Measurements from ENCODE around the gene EEF1G.
"Not testable (repeated sequence)": the region's sequence is repeated elsewhere in the genome, so short reads cannot be mapped to it uniquely, and the experiment has no call there.

EEF1G gene

DNA sequence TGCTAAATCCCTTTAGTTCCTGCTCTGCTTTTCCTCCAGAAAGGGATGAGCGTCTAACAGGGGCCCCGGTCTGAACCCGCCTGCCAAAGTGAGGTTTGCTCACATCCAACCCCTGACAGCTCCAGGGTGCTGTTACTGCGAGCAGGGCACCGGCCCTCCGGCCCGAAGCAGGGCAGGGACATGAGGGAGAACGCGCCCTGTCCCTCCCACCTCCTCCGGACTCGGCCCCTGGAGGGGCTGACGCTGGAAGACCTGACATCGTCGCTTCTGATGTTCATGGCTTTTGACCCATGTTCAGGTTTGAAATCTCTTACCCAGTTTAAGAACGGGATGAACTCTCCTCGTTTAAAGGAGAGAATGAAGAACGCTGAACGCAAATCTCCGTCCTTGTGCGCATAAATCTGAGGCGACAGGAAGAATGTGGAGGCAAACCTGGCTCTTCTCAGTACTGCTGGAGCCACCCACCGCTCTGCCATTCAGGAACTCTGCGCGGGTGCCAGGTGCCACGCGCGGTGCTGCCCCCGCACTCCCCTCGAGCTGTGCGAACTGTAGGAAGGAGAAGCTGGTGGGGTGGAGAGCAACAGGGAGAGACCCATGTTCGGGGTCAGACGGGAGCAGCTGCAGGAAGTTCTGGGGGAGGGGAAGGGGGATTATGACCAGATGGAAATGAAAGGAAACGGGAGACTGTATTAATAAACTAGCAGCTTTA is 826 bp upstream of the EEF1G start:
- Histone ChIP-seq H3K4me3 (ENCODE audit: insufficient read depth, low read length, poor library complexity, severe bottlenecking) (peak overlapping the region; percentile 65), H3K27ac (ENCODE audit: low read depth, low read length) (peak overlapping the region; percentile 48), H3K36me3 (ENCODE audit: low read length) (peaks cover 19% of the 10 kb centered on the region), H3K9me2 (replicated peaks; ENCODE audit: insufficient read depth, low read length) (no peaks in the 10 kb centered on the region), H3K4me2 (ENCODE audit: low read depth, low read length, poor library complexity, severe bottlenecking) (peak overlapping the region; percentile 82), H3K9ac (ENCODE audit: low read length) (peak overlapping the region; percentile 91), H3K27me3 (ENCODE audit: low read length) (no peaks in the 10 kb centered on the region), H4K20me1 (ENCODE audit: low read depth, low read length) (no peaks in the 10 kb centered on the region), H3K79me2 (ENCODE audit: insufficient read depth, low read length) (peaks cover 50% of the 10 kb centered on the region), H3K9me3 (ENCODE audit: insufficient read depth, low read length) (no peaks in the 10 kb centered on the region), H2AFZ (ENCODE audit: low read depth, low read length, severe bottlenecking) (peak overlapping the region; percentile 27), H3F3A (ENCODE audit: insufficient read depth) (peaks cover 4% of the 10 kb centered on the region; the same call in 1 of the 2 replicates)
- no peak for TF ChIP-seq CTCF (IDR thresholded peaks at IDR 0.05; ENCODE audit: insufficient read depth, low read length, poor library complexity, severe bottlenecking)
- no peak for TF ChIP-seq EZH2phosphoT487 (conservative IDR thresholded peaks at IDR 0.05; ENCODE audit: low read length)

DNA sequence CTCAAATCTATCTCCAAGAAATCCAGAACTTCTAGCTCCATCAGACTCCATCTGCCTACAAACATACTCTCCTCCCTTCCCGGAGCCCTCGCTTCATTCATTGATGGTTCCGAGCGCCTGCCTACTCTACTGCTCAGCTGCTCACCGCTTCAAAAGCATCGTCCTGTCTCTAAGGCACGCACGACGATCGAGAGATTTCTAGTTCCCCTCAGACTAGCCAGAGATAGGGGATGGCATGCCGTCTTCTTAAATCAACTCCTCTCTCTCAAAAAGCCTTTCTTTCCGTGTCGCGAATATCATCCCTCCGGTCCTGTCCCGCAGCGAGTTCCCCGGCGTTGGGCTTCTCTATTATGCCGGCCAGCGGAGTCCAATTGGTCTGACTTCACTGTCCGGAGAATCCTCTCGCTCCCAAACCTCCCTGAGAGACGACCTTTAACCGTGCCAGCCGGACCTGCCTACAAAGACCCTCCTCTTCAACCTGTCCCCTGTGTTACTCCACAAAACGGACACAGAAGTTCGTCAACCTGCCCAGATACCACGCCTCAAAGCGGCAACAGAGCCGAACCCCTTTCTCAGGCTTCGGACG is 592 bp downstream of the EEF1G start:
- Histone ChIP-seq H3K9me3 (ENCODE audit: insufficient read depth, low read length) (no peaks in the 10 kb centered on the region), H3K27me3 (ENCODE audit: low read length) (no peaks in the 10 kb centered on the region), H3K9me2 (replicated peaks; ENCODE audit: insufficient read depth, low read length) (no peaks in the 10 kb centered on the region), H3F3A (ENCODE audit: insufficient read depth) (no peaks in the 10 kb centered on the region), H4K20me1 (ENCODE audit: low read depth, low read length) (no peaks in the 10 kb centered on the region), H3K36me3 (ENCODE audit: low read length) (peaks cover 19% of the 10 kb centered on the region), H2AFZ (ENCODE audit: low read depth, low read length, severe bottlenecking) (peak overlapping the region; percentile 63), H3K4me3 (ENCODE audit: insufficient read depth, low read length, poor library complexity, severe bottlenecking) (peak overlapping the region; percentile 97), H3K27ac (ENCODE audit: low read depth, low read length) (peak overlapping the region; percentile 78), H3K79me2 (ENCODE audit: insufficient read depth, low read length) (peaks cover 57% of the 10 kb centered on the region), H3K4me2 (ENCODE audit: low read depth, low read length, poor library complexity, severe bottlenecking) (peak overlapping the region; percentile 84), H3K9ac (ENCODE audit: low read length) (peak overlapping the region; percentile 97)
- no peak for TF ChIP-seq CTCF (IDR thresholded peaks at IDR 0.05; ENCODE audit: insufficient read depth, low read length, poor library complexity, severe bottlenecking)
- no peak for TF ChIP-seq EZH2phosphoT487 (conservative IDR thresholded peaks at IDR 0.05; ENCODE audit: low read length)

DNA sequence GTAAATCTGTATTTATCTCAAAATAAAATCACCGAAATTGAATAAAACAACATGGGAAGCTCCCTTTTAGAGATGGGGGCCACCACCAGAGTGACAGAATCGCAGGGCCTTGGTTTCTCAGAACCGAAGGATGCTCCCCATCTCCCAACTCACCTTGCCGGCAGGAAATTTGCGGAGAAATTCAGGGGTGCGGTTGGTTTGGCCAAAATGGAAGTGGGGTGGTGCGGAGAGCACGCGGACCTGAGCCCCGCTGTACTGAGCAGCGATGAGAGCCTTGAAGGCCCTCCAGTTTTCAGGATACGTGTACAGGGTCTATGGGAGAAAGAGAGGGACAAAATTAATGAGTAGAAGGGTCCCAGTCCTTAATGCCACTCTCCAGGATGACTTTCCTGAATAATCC is 1.3 kb downstream of the EEF1G start:
- Histone ChIP-seq H3F3A (ENCODE audit: insufficient read depth) (no peaks in the 10 kb centered on the region), H4K20me1 (ENCODE audit: low read depth, low read length) (no peaks in the 10 kb centered on the region), H3K4me3 (ENCODE audit: insufficient read depth, low read length, poor library complexity, severe bottlenecking) (peak overlapping the region; percentile 97), H3K36me3 (ENCODE audit: low read length) (peaks cover 19% of the 10 kb centered on the region), H3K9me2 (replicated peaks; ENCODE audit: insufficient read depth, low read length) (no peaks in the 10 kb centered on the region), H3K27me3 (ENCODE audit: low read length) (no peaks in the 10 kb centered on the region), H3K9ac (ENCODE audit: low read length) (peak overlapping the region; percentile 97), H3K27ac (ENCODE audit: low read depth, low read length) (peak overlapping the region; percentile 78; the same call in 1 of the 2 replicates), H2AFZ (ENCODE audit: low read depth, low read length, severe bottlenecking) (no peak overlapping the region), H3K4me2 (ENCODE audit: low read depth, low read length, poor library complexity, severe bottlenecking) (peak overlapping the region; percentile 84), H3K79me2 (ENCODE audit: insufficient read depth, low read length) (peaks cover 60% of the 10 kb centered on the region), H3K9me3 (ENCODE audit: insufficient read depth, low read length) (no peaks in the 10 kb centered on the region)
- TF ChIP-seq CTCF (IDR thresholded peaks at IDR 0.05; ENCODE audit: insufficient read depth, low read length, poor library complexity, severe bottlenecking) (no peak), EZH2phosphoT487 (conservative IDR thresholded peaks at IDR 0.05; ENCODE audit: low read length) (no peak)

DNA sequence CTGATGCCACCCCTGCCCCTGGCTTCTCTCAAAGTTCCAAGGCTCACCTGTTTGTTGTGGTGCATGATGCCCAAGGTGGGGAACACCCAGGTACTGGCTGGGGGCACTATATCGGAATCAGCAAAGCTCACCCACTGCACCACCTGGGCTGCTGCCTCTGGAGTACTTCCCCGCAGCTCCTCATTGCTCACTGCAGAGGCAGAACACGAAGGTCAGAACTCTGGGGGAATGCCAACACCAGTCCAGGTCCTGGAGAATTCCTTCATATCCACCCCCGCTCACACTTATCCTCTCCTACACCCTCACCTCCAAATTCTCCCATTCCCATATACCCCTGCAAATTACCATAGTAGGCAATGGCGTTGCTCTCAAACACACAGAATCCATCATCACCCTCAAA is 2.2 kb downstream of the EEF1G start:
- Histone ChIP-seq H3K79me2 (ENCODE audit: insufficient read depth, low read length) (peaks cover 65% of the 10 kb centered on the region), H3K4me2 (ENCODE audit: low read depth, low read length, poor library complexity, severe bottlenecking) (peak overlapping the region; percentile 84), H3K36me3 (ENCODE audit: low read length) (peaks cover 19% of the 10 kb centered on the region)
- H2AFZ ChIP-seq (ENCODE audit: low read depth, low read length, severe bottlenecking); H3K27me3 ChIP-seq (ENCODE audit: low read length); H4K20me1 ChIP-seq (ENCODE audit: low read depth, low read length); H3K27ac ChIP-seq (ENCODE audit: low read depth, low read length); H3K9ac ChIP-seq (ENCODE audit: low read length); H3K9me3 ChIP-seq (ENCODE audit: insufficient read depth, low read length); H3K9me2 ChIP-seq (replicated peaks; ENCODE audit: insufficient read depth, low read length); H3K4me3 ChIP-seq (ENCODE audit: insufficient read depth, low read length, poor library complexity, severe bottlenecking); H3F3A ChIP-seq (ENCODE audit: insufficient read depth): not testable (repeated sequence)

DNA sequence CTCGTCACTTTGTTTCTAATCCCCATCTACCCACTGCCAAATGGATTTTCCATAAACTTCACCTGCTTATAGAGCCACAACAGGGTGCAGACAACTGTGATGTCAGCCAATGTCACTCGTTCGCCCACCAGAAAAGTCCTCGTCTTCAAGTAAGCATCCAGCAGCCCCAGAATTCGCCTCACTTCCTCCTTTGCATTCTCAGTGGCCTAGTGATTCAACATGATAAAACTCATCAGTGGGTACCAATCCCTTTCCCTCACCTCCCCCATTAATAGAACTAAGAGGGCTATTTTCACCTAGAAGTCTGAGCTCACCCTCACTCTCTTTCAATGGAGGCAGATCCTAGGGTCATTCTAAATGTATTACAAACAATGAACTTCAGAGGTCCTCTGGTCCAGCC is 2.8 kb downstream of the EEF1G start:
- Histone ChIP-seq H3K36me3 (ENCODE audit: low read length) (peaks cover 24% of the 10 kb centered on the region), H3K79me2 (ENCODE audit: insufficient read depth, low read length) (peaks cover 68% of the 10 kb centered on the region)
- H3K27ac ChIP-seq (ENCODE audit: low read depth, low read length); H3K9me2 ChIP-seq (replicated peaks; ENCODE audit: insufficient read depth, low read length); H4K20me1 ChIP-seq (ENCODE audit: low read depth, low read length); H3K9me3 ChIP-seq (ENCODE audit: insufficient read depth, low read length); H2AFZ ChIP-seq (ENCODE audit: low read depth, low read length, severe bottlenecking); H3K4me3 ChIP-seq (ENCODE audit: insufficient read depth, low read length, poor library complexity, severe bottlenecking); H3K27me3 ChIP-seq (ENCODE audit: low read length); H3K4me2 ChIP-seq (ENCODE audit: low read depth, low read length, poor library complexity, severe bottlenecking); H3K9ac ChIP-seq (ENCODE audit: low read length); H3F3A ChIP-seq (ENCODE audit: insufficient read depth): not testable (repeated sequence)

Data from SU-DHL-6 (cell line).